ENCODE measurements around the gene PRKAR1B. TPM values are rescaled to one million over a fixed set of nuclear protein-coding genes. Genes with fewer than 3 reads are reported as not detected.
A peak's percentile ranks its signal among the peaks of the same experiment; 100 is the strongest.

PRKAR1B gene
- total RNA-seq, 1 experiment from 2014 or later, result 6.9 TPM

DNA sequence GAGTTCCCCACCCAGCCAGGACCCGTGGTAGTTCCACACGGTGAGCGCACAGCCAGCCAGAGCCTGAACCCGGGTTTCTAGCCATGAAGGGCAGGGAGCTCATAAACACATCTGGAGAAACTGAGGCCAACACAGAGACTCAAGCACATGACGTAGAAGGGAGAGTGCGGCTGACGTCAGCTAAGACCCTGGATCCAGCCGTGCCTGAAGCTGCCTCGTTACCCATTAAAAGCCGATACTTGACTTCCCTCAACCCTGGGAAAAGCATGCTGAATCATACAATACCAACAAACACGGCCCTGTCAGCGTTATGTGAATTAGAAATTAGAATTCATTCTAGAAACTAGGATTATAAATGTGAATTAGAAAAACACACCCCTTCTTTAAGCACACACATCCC, 142.3 kb downstream of the PRKAR1B start:
- no peak for DNase-seq
- H3K9me3 ChIP-seq (replicated peaks), result no peaks in the 10 kb centered on the region
- no peaks in the 10 kb centered on the region for H3K4me1 ChIP-seq
- H3K27me3 ChIP-seq, result no peaks in the 10 kb centered on the region
- no peak overlapping the region for H3K27ac ChIP-seq
- no peak overlapping the region for H3K4me3 ChIP-seq
- H3K36me3 ChIP-seq, result no peaks in the 10 kb centered on the region

DNA sequence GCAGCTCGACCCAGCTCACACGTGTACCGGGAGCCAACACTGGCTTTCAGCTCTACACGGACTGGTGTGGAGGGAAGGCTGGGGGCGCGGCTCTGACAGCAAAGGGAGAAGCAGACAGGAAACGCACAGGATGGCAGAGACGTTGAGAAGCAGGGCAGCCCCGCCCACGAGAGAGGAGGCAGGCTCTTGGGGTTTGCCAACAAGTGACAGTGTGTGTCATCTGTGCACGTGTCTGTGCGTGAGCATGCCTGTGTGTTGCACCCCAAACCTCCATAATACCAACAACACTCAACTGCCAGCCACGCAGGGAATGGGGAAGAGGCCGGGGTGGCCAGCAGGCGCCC, 143.0 kb downstream of the PRKAR1B start:
- no peak overlapping the region for H3K27ac ChIP-seq
- no peaks in the 10 kb centered on the region for H3K36me3 ChIP-seq
- H3K9me3 ChIP-seq (replicated peaks), result no peaks in the 10 kb centered on the region
- H3K27me3 ChIP-seq, result no peaks in the 10 kb centered on the region
- H3K4me1 ChIP-seq, result no peaks in the 10 kb centered on the region
- no peak for DNase-seq
- H3K4me3 ChIP-seq, result no peak overlapping the region

DNA sequence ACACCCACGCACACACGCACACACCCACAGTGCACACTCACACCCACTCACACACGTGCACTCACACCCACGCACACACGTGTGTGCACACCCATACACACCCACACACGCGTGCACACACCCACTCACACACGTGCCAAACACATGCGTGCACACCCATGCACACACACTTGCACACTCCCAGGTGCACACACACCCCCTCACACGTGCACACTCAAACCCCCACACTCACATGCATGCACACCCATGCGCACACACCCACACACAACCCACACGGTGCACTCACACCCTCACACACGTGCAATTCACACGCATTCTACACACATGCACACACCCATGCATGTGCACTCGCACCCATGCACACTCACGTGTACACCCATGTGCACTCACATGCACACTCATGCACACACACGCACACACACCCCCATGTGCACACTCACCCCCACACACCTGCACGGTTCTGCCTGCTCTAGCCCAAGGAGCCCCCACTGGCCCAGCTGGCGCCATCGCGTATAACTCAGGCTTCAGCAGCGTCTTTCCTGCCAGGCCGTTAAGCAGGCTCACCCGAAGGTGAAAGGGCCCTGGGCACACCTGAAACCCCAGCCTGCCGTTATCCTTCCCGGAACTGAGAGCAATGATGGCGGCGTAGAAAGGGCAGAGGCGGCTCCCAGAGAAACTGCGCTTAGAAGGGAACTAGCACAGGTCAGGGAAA, 143.5 kb downstream of the PRKAR1B start:
- Histone ChIP-seq H3K27me3 (no peaks in the 10 kb centered on the region), H3K36me3 (no peaks in the 10 kb centered on the region), H3K9me3 (replicated peaks) (no peaks in the 10 kb centered on the region), H3K4me1 (no peaks in the 10 kb centered on the region), H3K4me3 (no peak overlapping the region), H3K27ac (no peak overlapping the region)
- DNase-seq, result no peak

DNA sequence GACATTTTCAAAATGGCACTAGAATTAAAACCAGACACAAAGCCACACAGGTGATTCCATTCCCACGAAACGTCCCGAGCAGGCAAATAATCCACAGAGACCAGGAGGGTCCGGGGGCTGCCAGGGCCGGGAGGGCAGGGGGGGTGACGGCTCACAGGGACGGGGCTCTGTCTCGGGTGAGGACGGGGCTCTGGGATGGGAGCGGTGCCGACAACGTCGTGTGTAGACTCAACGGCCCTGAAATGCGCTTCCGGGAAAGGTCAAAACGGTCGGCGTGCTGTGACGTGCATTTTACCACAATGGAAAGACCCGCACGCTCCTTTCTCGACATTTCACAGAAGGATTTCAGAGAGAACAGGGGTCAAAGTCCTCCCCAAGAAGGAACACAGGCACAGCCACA, 144.2 kb downstream of the PRKAR1B start:
- Histone ChIP-seq H3K4me1 (peaks cover 4% of the 10 kb centered on the region; the same call in 1 of the 2 replicates), H3K36me3 (no peaks in the 10 kb centered on the region), H3K27me3 (no peaks in the 10 kb centered on the region), H3K9me3 (replicated peaks) (no peaks in the 10 kb centered on the region), H3K4me3 (no peak overlapping the region), H3K27ac (no peak overlapping the region)
- DNase-seq, result no peak

DNA sequence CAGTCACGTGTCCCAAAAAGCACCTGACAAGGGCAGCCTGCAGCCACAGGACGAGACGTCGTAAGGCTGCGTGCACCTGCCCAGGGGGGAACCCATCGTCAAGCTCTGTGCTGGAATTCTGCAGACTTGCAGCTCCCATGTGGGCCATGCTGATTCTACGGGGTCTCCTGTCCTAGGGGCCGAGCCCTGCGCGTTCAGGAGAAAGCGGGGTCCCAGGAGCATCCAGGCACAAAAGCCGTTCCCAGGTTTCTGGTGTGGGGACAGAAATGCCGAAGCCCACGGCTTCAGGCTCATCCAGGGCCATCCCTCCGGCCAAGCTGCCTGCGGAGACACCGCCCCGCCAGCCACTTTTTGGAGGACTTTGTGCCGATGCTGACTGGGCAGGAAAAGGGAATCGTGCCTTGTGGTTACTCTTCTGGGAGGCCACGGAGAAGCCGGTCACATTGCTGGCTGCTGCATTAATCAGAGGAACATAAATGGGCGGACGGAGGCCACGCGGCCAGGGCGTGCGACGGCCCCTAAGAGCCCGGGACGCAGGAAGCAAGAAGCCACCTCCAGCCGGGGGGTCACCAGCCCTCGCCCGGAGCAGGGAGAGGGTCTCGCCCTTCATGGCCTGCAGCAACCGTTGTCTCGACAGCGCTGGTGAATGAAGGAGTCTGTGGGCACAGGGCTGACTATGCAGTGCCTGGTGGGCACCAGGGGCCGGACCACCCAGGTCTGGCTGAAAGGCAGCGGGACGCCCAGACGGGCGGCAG, 144.8 kb downstream of the PRKAR1B start:
- DNase-seq, result no peak
- H3K9me3 ChIP-seq (replicated peaks), result no peaks in the 10 kb centered on the region
- H3K4me1 ChIP-seq, result peaks cover 8% of the 10 kb centered on the region
- H3K27ac ChIP-seq, result no peak overlapping the region
- H3K36me3 ChIP-seq, result no peaks in the 10 kb centered on the region
- no peak overlapping the region for H3K4me3 ChIP-seq
- no peaks in the 10 kb centered on the region for H3K27me3 ChIP-seq

DNA sequence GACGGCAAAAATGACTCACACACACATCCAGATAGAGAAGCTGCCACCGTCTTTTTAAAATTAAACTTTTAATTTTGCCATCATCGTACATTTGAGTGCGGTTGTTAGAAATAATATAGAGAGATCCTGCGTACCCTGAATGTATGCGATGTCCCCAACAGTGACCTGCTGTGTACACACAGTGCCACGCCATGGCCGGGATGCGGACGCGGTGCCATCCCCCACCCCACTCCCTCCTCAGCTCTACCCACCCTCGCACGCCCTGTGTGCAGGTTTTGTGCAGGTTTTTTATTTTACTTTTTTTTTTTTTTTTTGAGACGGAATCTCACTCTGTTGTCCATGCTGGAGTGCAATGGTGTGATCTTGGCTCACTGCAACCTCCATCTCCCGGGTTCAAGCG, 148.7 kb downstream of the PRKAR1B start:
- Histone ChIP-seq H3K27ac (no peak overlapping the region), H3K4me3 (no peak overlapping the region), H3K4me1 (peaks cover 18% of the 10 kb centered on the region), H3K27me3 (no peaks in the 10 kb centered on the region), H3K36me3 (no peaks in the 10 kb centered on the region), H3K9me3 (replicated peaks) (no peaks in the 10 kb centered on the region)
- no peak for DNase-seq

DNA sequence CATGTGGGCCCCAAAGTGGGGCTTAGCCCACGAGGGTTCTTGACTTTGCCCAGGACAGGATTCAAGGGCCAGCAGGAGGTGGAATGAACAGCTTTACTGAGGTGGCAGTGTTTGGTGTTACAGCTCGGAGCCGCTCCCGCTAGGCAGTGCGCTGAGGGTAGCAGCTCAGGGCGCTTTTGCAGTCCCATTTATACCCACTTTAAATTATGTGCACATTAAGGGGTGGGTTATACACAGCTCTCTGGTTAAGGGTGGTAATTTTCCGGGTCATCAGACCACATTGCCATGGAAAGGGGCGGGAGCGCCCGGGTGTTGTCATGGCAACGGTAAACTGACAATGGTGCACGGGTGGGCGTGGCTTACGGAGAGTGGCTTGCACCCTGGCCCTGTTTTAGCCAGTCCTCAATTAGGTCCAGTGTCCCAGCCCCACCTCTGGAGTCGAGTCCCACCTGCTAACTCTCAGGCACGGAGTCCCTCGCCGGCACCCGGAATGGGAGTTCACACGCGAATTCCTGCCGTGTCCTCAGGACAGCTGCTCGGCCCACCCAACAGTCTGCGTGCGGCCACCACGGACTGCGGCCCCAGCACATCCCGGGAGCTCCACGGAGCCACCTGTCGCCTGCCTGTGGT, 149.2 kb downstream of the PRKAR1B start:
- Histone ChIP-seq H3K9me3 (replicated peaks) (no peaks in the 10 kb centered on the region), H3K36me3 (no peaks in the 10 kb centered on the region), H3K4me1 (peaks cover 18% of the 10 kb centered on the region), H3K4me3 (no peak overlapping the region), H3K27ac (no peak overlapping the region), H3K27me3 (no peaks in the 10 kb centered on the region)
- DNase-seq, result peak; percentile 49 to 62

DNA sequence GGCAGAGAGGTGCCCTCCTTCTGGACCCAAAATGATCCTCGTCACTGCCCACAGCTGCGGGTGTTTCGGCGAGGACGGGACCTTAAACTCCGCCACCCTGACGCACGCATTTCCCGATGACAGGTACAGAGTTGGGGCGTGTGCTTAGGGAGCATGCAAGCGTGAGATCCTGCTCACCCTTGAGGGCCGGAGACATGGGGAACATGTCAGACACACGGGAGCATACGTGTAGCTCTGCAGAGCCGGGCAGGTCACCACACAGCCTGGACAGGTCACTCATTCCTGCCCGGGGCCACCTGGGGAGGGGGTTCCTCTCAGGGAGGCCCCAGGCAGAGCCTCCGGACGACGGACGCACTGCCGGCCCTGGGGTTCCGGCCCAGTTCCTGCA, 149.8 kb downstream of the PRKAR1B start:
- Histone ChIP-seq H3K27ac (no peak overlapping the region), H3K27me3 (no peaks in the 10 kb centered on the region), H3K9me3 (replicated peaks) (no peaks in the 10 kb centered on the region), H3K4me3 (no peak overlapping the region), H3K36me3 (no peaks in the 10 kb centered on the region), H3K4me1 (peaks cover 18% of the 10 kb centered on the region)
- DNase-seq, result no peak

DNA sequence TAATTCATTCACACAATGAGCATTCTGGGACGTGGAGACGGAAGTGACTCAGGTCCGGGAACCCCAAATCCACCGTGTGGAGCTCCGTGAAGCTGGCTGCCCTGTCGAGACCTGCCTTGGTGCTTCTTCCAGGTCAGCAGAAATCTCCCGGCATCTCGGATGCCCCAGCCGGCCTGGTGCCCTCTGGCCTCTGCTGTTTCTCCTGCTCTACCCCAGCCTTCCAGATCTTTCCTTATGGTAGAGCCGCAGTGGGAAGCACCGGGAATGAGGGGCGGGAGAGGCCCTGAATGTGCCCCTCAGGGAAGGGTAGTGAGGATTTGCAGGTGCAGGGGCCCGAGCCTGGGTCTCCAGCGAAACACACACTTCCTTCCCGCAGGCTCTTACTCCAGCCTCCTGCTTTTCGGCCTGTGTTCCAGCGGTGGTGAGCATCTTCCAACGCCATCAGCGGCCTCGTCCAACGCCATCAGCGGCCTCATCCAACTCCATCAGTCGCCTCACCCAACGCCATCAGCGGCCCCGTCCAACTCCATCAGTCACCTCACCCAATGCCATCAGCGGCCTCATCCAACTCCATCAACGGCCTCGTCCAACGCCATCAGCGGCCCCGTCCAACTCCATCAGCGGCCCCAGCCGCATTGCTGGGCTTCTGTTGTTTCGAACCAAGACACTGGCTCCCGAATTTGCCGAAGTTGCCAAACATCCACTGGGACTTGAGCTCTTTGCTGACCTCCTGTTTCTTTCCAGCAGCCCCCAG, 150.4 kb downstream of the PRKAR1B start:
- Histone ChIP-seq H3K27me3 (no peaks in the 10 kb centered on the region), H3K4me1 (peaks cover 18% of the 10 kb centered on the region), H3K36me3 (no peaks in the 10 kb centered on the region), H3K9me3 (replicated peaks) (no peaks in the 10 kb centered on the region), H3K4me3 (no peak overlapping the region), H3K27ac (no peak overlapping the region)
- DNase-seq, result no peak

DNA sequence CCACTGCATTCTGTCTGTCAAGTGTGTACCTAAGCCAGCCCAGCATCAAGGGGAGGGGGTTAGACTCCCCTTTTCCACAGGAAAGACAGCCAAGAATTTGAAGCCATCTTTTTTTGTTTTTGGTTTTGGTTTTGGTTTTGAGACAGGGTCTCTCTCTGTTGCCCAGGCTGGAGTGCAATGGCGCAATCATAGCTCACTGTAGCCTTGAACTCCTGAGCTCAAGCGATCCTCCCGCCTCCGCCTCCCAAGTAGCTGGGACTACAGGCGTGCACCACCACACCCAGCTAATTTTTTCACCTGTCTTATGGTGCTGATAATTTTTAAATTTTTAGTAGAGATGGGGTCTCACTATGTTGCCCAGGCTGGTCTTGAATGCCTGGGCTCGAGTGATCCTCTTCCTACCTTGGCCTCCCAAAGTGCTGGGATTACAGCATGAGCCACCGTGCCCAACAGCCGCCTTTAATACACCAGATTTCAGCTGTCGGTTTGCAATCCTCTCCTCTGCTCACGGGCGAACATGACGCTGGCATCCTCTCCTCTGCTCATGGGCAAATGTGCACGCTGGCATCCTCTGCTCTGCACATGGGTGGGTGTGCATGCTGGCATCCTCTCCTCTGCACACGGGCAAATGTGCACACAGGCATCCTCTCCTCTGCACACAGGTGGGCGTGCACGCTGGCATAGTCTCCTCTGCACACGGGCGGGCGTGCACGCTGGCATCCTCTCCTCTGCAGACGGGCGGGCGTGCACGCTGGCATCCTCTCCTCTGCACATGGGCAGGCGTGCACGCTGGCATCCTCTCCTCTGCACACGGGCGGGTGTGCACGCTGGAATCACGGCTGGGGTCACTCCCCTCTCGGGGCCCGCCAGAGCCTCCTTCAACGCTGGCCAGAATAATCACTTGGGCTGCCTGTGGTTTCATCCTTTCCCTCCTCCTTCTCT, 151.4 kb downstream of the PRKAR1B start:
- H3K27ac ChIP-seq, result peak overlapping the region; percentile 91
- no peaks in the 10 kb centered on the region for H3K9me3 ChIP-seq (replicated peaks)
- no peaks in the 10 kb centered on the region for H3K27me3 ChIP-seq
- no peaks in the 10 kb centered on the region for H3K36me3 ChIP-seq
- peaks cover 25% of the 10 kb centered on the region for H3K4me1 ChIP-seq
- DNase-seq, result no peak
- H3K4me3 ChIP-seq, result no peak overlapping the region

DNA sequence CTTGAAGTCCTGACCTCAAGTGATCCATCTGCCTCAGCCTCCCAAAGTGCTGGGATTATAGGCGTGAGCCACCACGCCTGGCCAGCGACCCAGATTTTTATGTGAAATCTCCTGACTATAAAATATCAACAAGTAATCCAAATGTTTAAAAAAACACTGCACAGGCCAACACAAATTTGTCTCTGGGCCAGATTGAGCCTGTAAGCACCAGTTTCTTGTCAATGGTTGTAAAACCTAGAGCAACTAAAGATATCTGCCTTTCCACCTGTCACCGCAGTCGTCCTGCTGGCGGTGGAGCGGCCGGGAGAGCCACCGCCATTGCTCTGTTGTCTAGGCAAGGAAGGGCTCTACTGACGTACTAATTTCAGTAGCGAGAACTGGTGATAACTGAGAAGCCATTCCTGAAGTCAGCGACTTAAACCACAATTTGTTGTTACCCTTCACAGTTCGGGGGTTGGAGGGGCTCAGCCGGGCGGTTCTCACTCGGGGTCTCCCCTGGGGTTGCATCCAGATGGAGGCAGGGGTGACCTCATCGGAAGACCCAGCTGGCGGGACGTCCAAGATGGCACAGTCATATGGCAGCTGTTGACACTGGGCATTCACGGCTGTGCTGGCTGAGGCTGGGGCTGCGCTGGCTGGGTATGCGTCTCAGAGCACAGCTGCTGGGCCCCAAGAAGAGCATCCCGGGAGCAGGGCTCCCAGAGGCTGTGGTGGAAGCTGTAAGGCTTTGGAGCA, 152.3 kb downstream of the PRKAR1B start:
- peak; percentile 44 to 49 for DNase-seq
- Histone ChIP-seq H3K4me1 (peaks cover 27% of the 10 kb centered on the region), H3K27ac (peak overlapping the region; percentile 91)

DNA sequence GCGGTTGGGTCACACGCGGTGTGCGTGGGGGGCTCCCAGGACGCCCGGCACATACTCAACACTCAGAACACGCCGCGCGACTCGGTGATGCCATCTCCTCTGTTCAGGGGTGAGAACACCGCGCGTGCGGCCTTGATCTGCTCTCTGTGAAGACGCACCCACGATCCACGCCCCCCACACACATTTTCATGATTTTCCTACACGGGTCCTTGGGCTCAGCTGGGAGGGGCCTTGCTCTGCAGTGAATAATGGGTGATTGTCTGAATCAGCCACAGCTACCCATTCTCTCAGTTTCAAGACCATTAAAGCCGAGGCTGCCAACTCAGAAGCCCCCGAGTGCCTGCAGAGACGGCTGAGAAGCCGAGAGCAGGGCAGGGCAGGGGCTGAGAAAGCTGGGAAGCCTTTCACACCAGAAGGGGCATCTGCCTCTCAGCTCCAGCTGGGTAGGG, 153.1 kb downstream of the PRKAR1B start:
- peaks cover 36% of the 10 kb centered on the region for H3K4me1 ChIP-seq
- no peaks in the 10 kb centered on the region for H3K27me3 ChIP-seq
- no peaks in the 10 kb centered on the region for H3K36me3 ChIP-seq
- peak; percentile 53 to 70 for DNase-seq
- H3K9me3 ChIP-seq (replicated peaks), result no peaks in the 10 kb centered on the region
- H3K4me3 ChIP-seq, result peak overlapping the region; percentile 63
- peak overlapping the region; percentile 91 for H3K27ac ChIP-seq

More for the DNA sequence above, 152.3 kb downstream of the PRKAR1B start:
- H3K27me3 ChIP-seq, result no peaks in the 10 kb centered on the region
- no peaks in the 10 kb centered on the region for H3K36me3 ChIP-seq
- H3K9me3 ChIP-seq (replicated peaks), result no peaks in the 10 kb centered on the region
- H3K4me3 ChIP-seq, result no peak overlapping the region

DNA sequence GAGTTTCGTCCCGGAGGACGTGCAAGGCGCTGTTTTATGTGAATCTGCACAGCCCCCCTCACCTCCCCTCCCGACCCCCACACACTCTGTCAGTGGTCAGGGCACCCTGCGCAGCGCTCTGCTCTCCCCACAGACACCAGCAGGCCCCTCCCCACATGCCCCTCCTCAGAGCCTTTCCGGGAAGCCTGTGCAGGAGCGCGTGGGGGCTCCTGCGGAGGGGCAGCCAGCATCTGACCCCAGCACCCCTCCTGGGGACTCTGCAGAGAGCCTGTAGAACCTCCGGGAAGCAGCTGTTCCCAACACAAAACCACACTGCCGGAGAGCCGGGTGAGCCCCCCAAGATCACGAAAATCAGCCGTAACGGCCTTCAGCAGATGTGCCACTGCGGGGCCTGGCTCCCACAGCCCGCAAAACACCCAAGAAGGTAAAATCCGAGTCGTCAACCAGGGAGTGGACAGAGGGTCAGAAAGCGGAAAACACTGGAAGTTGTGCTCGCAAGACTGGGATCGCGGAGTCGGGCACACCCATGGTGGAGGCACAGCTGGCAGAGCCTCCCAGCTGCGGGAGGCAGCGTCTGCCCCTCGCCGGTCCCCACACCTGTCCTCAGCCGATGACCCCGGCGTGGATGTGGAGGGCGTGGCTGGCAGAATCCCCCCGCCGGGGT, 153.7 kb downstream of the PRKAR1B start:
- DNase-seq, result peak; percentile 73 to 81
- peaks cover 37% of the 10 kb centered on the region for H3K4me1 ChIP-seq
- no peaks in the 10 kb centered on the region for H3K36me3 ChIP-seq
- peak overlapping the region; percentile 63 for H3K4me3 ChIP-seq
- H3K27me3 ChIP-seq, result no peaks in the 10 kb centered on the region
- peak overlapping the region; percentile 91 for H3K27ac ChIP-seq
- no peaks in the 10 kb centered on the region for H3K9me3 ChIP-seq (replicated peaks)

Data from SJCRH30 (cell line).